NK-92 (cell line): Measurements from ENCODE around the gene KCNC2.

ENCODE experiments used
- DNase-seq: peaks from one replicate; lab custom pipeline; 2025; ENCODE audit not compliant: unreplicated experiment; lab: John Stamatoyannopoulos, UW

The KCNC2 gene

GRCh38 chr12:75162845-75163244, 46.8 kb downstream of the KCNC2 start:
- no peak for DNase-seq

- DNase-seq, result no peak
Measured at GRCh38 chr12:75161488-75161887, 48.2 kb downstream of the KCNC2 start.

- no peak for DNase-seq
Measured at GRCh38 chr12:75157385-75157784, 52.3 kb downstream of the KCNC2 start.

GRCh38 chr12:75155962-75156361, 53.7 kb downstream of the KCNC2 start:
- no peak for DNase-seq

- DNase-seq, result no peak
Measured at GRCh38 chr12:75154388-75154787, 55.3 kb downstream of the KCNC2 start.

- DNase-seq, result no peak
Measured at GRCh38 chr12:75139196-75139595, 70.4 kb downstream of the KCNC2 start.

GRCh38 chr12:75137896-75138295, 71.7 kb downstream of the KCNC2 start:
- DNase-seq, result no peak

GRCh38 chr12:75135026-75135425, 74.6 kb downstream of the KCNC2 start:
- no peak for DNase-seq

- no peak for DNase-seq
Measured at GRCh38 chr12:75130811-75131210, 78.8 kb downstream of the KCNC2 start.

GRCh38 chr12:75129275-75129674, 80.4 kb downstream of the KCNC2 start:
- no peak for DNase-seq

GRCh38 chr12:75121036-75121705, 88.5 kb downstream of the KCNC2 start:
- DNase-seq, result no peak

- DNase-seq, result no peak
Measured at GRCh38 chr12:75120311-75120711, 89.3 kb downstream of the KCNC2 start.

GRCh38 chr12:75116646-75117198, 92.9 kb downstream of the KCNC2 start:
- no peak for DNase-seq

GRCh38 chr12:75115748-75116147, 93.9 kb downstream of the KCNC2 start:
- no peak for DNase-seq

GRCh38 chr12:75103822-75104221, 105.8 kb downstream of the KCNC2 start:
- no peak for DNase-seq

- DNase-seq, result no peak
Measured at GRCh38 chr12:75101781-75102180, 107.9 kb downstream of the KCNC2 start.

GRCh38 chr12:75099210-75099609, 110.4 kb downstream of the KCNC2 start:
- no peak for DNase-seq

GRCh38 chr12:75097003-75097402, 112.6 kb downstream of the KCNC2 start:
- DNase-seq, result no peak

- no peak for DNase-seq
Measured at GRCh38 chr12:75087654-75088053, 122.0 kb downstream of the KCNC2 start.

- DNase-seq, result no peak
Measured at GRCh38 chr12:75086091-75087038, 123.3 kb downstream of the KCNC2 start.

GRCh38 chr12:75081305-75081704, 128.3 kb downstream of the KCNC2 start:
- no peak for DNase-seq

GRCh38 chr12:75080582-75080981, 129.1 kb downstream of the KCNC2 start:
- DNase-seq, result no peak
